HG02571 (cell line): Measurements from ENCODE around the gene IRF7.

ENCODE experiments used
- ATAC-seq: cut with Tn5 transposase; IDR thresholded peaks from one replicate; pipeline ENCODE4 v1.9.1; 2021; ENCODE audit warnings: mild to moderate bottlenecking, moderate library complexity; ENCODE audit not compliant: unreplicated experiment

Gene IRF7

DNA sequence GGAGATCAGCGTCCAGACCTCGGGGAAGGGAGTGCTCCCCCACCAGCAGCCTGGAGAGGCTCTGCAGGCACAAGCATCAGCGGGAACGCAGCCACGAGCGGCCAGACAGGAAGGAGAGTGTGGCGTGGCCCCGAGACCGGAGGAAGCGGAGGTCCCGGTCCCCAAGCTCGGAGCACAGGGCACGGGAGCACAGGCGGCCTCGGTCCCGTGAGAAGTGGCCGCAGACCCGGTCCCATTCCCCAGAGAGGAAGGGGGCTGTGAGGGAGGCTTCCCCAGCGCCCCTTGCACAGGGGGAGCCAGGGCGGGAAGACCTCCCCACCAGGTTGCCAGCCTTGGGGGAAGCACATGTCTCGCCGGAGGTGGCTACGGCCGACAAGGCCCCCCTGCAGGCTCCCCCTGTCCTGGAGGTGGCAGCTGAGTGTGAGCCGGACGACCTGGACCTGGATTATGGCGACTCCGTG lies 6.9 kb downstream of the IRF7 start:
- ATAC-seq, result no peak

DNA sequence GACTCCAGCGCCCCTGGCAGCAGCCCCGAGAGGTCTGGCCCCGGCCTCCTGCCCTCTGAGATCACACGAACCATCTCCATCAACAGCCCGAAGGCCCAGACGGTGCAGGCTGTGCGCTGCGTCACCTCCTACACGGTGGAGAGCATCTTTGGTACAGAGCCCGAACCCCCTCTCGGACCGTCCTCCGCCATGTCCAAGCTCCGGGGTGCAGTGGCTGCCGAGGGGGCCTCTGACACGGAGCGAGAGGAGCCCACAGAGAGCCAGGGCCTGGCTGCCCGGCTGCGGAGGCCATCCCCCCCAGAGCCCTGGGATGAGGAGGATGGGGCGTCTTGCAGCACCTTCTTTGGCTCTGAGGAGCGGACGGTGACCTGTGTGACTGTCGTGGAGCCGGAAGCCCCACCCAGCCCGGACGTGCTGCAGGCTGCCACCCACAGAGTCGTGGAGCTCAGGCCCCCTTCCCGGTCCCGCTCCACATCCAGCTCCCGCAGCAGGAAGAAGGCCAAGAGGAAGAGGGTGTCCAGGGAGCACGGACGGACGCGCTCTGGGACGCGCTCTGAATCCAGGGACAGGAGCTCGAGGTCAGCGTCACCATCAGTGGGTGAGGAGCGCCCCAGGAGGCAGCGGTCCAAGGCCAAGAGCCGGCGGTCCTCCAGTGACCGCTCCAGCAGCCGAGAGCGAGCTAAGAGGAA lies 7.6 kb downstream of the IRF7 start:
- ATAC-seq, result no peak

DNA sequence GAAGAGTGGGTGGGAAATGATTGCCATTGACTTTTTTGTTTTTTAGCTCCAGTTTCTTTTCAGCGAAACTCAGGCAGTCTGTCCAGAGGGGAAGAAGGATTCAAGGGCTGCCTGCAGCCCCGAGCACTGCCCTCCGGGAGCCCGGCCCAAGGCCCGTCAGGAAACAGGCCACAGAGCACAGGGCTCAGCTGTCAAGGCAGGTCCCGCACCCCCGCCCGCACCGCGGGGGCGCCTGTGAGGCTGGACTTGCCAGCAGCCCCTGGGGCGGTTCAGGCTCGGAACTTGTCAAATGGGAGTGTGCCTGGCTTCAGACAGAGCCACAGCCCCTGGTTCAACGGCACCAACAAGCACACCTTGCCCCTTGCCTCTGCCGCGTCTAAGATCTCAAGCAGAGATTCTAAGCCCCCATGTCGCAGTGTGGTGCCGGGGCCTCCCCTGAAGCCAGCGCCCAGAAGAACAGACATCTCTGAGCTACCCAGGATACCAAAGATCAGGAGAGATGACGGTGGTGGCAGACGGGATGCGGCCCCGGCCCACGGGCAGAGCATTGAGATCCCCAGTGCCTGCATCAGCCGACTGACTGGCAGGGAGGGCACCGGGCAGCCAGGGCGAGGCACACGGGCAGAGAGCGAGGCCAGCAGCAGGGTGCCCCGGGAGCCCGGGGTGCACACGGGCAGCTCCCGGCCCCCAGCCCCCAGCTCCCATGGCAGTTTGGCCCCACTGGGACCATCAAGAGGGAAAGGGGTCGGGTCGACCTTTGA lies 8.6 kb downstream of the IRF7 start:
- no peak for ATAC-seq

DNA sequence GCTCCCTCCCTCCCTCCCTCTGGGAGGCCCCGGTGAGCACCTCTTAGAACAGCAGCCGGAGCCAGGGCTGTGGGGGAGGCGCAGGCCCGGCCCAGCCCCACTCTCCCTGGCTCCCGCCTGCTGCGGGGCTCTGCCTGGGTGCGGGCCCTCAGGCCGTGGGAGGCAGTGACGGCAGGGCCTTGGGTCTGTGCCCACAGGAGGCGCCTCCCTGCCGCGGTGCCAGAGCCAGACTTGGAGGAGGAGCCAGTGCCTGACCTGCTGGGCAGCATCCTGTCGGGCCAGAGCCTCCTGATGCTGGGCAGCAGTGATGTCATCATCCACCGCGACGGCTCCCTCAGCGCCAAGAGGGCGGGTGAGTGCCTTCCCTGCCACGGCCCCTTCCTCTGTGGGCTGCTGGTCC lies 9.5 kb downstream of the IRF7 start:
- ATAC-seq, result no peak

DNA sequence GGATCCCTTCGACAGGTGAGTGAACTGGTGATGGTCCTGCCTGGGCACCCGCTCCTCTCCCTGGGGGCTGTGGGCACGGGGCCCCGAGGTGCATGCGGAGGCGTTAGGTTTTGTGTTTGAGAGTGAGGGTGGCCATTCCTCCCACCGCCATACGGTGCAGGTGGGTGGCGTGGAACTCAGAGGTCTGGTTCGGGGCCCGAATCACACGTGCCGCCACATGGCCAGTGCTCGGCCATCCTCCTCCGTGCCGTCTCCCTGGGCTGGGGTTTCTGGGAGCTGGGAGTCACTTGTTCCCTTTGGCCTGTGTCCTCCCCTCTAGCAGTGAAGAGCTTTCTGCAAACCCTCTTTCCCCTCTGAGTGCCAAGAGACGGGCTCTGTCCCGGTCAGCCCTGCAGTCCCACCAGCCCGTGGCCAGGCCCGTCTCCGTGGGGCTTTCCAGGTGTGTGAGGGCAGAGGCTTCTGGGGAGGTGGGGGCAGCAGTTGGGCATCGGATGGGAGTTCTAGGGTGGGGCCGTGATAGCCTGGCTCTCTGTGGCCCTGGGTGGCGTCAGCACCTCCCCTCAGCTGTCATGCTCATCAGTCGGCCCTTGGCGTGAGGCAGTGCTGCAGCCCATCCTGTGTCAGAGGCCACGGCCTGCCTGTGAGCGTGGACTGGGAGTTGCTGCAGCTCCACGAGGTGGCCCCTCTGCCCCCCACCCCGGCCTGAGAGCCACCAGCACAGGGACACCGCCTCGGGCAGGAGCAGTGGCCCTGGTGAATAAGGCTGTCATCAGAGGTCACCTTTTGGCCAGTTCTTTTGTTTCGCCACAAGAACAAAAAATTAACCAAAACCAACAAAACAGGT lies 10.2 kb downstream of the IRF7 start:
- ATAC-seq, result no peak

DNA sequence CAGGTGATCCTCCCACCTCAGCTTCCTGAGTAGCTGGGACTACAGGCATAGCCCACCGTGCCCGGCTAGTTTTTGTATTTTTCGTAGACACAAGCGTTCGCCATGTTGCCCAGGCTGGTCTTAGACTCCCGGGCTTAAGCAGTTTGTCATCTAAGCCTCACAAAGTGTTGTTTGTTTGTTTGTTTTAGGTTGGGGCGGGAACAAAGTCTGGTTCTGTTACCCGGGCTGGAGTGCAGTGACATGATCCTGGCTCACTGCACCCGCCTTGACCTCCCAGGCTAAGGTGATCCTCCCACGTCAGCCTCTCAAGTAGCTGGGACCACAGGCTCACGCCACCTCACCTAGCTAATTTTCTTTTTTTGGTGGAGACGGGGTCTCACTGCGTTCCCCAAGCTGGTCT lies 12.6 kb downstream of the IRF7 start:
- ATAC-seq, result no peak

DNA sequence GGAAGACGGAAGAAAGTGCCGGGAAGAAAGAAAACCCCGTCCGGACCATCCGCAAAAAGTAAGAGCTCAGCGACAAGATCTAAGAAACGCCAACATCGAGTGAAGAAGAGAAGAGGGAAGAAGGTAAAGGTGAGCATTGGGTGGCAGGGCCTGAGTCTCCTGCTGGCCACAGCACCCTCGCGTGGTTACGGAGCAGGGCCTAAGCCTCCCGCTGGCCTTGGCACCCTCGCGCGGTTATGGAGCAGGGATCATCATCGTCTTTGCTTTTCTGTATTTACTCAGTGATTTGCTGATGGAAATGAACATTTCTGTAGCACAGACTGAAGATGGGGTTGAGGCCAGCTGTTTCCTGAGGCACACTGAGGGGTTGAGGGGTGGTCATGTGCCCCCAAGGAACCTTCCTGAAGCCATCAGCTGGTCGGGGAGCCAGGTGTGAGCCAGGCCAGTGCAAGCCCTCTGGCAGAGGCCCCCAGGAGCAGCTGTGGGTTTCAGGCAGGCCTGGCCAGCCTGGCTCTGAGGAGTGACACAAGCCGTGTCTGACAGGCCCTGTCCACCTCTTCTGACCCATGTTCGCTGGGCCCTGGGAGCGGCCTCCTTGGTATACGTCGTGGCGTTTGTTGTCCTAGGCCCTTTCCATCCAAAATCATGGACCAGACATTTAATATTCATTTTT lies 14.0 kb downstream of the IRF7 start:
- no peak for ATAC-seq

DNA sequence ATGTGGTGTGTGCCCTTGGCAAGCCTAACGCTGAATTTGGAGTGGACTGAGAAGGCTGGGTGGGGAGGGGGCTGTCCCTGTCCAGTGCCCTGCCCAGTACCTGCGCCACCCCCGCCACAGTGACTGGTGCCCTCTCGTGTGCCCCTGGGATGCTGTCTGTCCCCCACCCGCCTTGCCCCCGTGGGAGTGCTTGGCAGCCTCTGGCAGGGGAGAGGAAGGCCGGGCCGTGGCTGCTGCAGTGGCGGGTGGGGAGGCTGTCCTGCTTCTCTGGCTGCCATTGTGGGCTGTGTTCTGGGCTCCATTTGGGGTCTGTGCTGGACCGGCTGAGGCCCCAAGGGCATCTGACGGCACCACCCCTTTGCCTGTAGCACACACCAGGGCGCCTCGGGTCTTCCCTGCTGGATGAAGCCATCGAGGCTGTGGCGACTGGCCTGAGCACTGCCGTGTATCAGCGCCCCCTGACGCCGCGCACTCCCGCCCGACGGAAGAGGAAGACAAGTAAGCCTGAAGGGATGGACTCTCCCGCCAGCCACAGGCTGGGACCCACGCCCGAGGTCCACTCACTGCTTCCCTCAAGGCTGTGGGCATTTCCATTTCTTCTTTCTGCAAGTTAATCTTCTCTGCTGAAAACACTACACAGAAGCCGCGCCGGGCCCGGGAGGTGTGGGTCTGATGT lies 17.6 kb downstream of the IRF7 start:
- ATAC-seq, result no peak

DNA sequence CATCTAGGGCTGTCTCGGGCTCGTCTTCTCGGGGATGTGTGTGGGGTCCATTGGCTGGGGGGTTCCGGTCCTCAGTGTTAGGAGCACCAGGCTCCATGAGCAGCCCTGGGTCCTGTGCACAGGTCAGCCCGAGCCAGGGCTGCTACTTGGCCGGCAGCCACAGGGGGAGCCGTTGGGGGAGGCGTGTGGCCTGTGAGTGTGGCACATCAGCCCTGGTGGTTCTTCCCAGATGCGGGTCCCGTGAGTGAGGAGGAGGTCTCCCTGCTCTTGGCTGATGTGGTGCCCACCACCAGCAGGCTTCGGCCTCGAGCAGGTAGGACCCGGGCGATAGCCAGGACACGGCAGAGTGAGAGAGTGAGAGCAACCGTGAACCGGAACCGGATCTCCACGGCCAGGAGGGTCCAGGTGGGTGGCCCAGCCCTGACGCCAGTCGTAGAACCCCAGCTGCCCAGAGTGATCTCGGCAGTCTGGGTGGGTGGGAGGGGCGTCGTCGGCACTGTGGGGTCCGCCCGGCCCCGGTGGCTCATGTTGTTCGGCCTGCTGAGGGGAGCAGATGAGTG lies 18.5 kb downstream of the IRF7 start:
- no peak for ATAC-seq

DNA sequence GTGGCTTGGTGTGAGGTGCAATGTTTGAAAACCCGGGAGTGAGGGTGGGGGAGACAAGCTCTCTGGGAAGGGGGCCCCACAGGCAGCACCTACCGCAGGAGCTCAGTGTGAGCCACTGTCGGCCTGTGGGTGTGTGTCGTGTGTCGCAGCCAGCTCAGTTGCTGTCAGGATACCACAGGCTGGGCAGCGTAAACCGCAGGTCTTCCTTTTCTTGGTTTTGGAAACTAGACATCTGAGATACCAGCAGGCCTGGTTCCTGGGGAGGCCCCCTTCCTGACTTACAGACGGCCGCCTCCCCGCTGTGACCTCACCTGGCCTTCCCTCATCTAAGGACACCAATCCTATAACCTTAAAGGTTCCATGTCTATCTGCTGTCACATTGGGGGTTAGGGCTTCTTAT lies 19.4 kb downstream of the IRF7 start:
- ATAC-seq, result no peak

DNA sequence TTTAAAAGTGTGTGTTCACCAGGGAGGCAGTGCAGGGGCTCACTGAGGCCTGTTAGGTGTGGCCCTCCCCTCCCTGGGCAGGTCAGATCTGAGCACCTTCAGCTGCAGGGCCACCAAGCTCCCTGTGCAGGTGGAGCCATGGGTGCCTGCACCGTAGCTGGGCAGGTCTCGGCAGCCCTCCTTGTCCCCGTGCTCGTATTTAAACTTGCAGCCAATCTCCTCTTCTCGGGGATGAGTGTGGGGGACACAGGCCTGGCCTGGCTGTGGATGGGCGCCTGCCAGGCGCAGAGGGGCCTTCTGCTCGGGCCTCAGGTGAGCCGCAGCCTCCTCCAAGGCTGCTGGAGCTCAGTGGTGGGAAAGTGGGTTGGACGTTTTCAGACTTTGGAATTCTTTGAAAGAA lies 20.4 kb downstream of the IRF7 start:
- ATAC-seq, result no peak

DNA sequence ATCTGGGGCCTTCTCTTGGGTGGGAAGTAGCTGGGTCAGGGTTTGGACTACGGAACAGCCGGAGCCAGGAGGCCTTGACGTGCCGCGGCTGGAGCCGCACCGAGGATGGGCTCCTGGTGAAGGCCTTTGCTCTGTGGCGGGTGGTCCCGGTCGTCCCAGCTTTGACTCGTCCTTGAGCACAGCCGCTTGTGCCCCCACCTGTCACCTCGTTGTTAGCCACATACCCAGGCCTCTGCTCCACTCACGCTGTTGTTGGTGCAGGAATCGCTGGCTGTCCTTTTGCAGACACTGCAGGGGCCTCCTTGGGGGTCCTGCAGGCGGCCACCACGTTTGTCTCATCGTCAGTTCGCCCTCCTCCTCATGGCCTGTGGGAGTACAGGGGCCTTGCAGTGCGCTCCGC lies 22.4 kb downstream of the IRF7 start:
- ATAC-seq, result no peak

DNA sequence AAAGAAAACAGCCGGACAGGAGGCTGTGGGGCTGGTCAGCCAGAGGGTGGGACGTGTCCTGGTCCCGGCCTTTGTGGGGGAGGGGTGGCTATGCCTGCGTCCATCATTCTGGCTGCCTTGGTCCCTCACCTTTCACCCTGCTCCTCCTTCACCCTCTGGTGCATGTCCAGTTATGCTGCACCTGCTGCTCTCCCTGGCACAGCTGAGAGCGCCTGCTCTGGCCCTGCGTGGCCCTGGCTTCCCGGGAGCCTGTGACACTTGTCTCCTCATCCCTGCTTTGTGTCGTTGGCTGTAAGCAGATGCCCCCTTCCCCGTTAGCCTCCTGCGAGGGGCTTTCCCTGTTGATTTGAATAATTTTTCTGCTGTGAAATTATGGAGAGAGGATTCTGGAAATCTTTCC lies 22.8 kb downstream of the IRF7 start:
- no peak for ATAC-seq

DNA sequence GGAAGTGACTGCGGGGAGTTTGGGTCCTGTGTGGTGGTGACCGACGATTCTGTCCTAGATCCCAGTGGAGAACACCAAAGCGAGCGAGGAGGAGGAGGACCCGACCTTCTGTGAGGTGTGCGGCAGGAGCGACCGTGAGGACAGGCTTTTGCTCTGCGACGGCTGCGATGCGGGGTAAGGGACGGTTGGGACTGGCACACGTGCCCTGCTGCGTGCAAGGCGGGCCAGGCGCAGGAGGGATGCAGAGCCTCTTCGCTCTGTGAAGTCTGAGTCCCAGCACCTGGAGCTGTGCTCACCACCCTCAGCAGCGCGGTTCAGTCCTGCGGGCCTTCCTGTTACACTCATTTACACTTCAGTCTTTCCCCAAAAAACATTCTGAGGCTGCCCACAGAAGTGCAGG lies 23.2 kb downstream of the IRF7 start:
- ATAC-seq, result no peak

DNA sequence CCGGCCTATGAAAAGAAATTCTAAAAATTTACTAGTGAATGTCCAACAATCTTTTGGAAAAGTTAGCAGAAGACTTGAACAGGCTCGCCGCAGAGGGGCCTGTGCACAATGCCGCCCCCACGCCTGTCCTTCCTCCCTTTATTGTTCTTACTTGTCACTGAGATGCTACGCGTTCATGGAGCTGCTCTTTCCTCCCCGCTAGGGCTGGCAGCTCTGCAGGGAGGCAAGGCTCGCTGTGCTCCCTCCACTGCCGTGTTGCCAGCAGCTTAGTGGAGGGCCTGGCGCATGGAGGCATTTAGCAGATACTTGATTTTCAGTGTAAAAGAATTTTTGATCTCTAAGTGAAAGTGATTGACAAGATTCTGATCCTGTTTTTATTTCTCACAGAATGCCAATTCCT lies 24.8 kb downstream of the IRF7 start:
- no peak for ATAC-seq

DNA sequence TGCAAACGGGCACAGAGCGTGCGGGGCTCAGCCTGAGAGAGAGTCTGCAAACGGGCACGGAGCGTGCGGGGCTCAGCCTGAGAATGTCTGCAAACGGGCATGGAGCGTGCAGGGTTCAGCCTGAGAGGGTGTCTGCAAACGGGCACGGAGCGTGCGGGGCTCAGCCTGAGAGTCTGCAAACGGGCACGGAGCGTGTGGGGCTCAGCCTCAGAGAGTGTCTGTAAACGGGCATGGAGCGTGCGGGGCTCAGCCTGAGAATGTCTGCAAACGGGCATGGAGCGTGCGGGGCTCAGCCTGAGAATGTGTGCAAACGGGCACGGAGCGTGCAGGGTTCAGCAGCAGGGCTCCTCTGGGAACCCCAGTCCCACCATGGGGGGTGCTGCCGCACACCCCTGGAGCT lies 26.0 kb downstream of the IRF7 start:
- ATAC-seq, result no peak

DNA sequence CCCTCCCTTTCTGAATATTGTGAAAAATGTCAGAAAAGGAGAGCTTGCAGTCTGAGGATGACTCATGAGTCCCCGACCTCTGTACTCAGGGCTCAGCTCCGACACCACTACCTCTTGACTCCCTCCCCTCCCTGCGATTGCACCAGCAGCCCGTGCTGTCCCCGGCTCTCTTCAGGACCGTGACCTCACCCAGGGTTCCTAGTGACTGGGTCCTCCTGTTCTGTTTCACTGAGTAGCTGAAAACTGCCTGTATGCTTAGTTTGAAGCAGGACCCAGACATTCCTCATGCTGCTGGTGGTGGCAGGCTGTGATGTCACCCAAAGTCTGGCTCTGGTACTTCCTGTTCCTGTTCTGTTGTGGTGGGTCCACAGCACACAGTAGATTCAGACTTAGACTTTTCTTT lies 27.8 kb downstream of the IRF7 start:
- no peak for ATAC-seq

DNA sequence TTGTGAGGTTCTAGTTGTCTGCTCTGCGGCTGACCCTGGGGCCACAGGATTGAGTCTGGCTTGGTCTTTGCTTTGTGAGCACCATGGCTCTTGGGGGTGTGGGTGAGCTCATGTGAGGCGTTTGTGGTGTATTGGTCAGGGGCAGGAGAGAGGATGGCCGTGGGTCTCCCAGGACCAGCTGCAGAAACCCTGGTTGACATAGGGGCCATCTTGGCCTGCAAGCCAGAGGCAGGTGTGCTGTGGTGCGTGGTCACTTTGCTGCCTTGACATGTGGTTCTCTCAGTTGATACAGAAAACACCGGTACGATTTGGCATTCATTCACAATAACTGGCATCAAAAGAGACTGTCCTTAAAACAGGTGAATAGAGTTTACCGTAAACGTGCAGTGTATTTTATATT lies 28.2 kb downstream of the IRF7 start:
- ATAC-seq, result no peak

DNA sequence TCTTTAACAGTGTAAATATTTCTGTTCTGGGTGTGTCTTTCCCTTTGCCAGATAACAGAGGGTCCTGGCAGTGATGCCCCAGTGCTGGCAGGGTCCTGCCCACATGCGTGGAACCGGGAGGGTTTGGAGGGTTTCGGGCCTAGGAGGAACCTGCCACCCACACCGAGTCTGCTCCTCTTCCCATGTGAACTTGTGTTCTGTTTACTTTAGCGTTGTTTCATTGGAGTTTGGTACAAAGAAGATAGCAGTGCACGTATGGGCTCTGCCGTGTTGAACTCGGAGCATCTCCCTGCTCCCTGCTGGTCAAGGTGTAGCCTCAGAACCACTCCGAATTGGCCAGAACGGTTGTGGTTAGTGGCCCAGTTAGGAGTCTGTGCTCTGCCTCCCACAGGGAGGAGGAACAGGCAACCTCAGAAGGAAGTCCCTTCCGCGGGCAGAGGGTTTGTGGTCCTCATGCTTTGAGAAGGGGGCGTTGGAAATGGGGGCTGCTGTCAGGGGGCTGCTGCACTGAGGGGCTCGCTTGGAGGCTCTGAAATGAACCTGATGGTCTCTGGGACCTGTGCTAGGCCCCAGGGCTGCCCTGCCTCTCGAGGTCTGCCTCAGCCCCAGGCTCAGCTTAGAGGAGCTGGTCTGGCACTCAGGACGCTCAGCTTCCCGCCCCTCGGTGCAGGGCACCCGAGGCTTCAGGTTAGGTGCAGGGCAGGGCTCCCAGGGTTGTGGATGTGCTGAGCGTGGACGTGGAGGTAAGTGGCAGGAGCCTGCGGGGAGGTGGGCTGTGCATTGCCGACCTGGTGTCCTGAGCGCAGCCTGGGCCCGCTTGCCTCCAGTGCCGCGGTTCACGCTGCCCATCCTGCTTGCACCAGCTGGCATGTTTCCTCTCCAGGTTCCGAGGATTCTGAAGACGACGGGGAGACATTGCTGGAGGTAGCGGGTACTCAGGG lies 29.1 kb downstream of the IRF7 start:
- no peak for ATAC-seq
